Pancreas (tissue), 10 donors: ENCODE data around the gene DTNB. TPM values are rescaled to one million over a fixed set of nuclear protein-coding genes. Genes with fewer than 3 reads are reported as not detected.
"Not testable (repeated sequence)": the region's sequence is repeated elsewhere in the genome, so short reads cannot be mapped to it uniquely, and the experiment has no call there.

ENCODE experiments used
- ATAC-seq, 4 donors: fragments of 200-7000 bp; cut with Tn5 transposase; one replicate each; pipeline versions ENCODE4 v1.8.0 to v1.9.1; 2020; ENCODE audit warnings: mild to moderate bottlenecking in 4 of 4, moderate library complexity in 4 of 4
- DNase-seq, 6 donors: peaks; one replicate each; pipeline ENCODE4 v3.0.0-alpha.2; 2020
- FAIRE-seq: peaks from 2 replicates; lab custom pipeline; 2012; peaks lifted over from hg19 to GRCh38; lab: Jason Lieb, UNC
- H3K27ac ChIP-seq, 4 donors: fragments of 200-600 bp; sonication (generic); 1 replicate in 3 of 4; 2 replicates in 1 of 4; pipeline versions ENCODE4 v1.5.0 to v1.8.0; 2020
- H3K27me3 ChIP-seq, 4 donors: fragments of 200-600 bp; one replicate each; pipeline ENCODE4 v1.8.0; 2021
- H3K36me3 ChIP-seq, 3 donors: fragments of 200-600 bp; sonication (generic) in 1 of 3; one replicate each; pipeline versions ENCODE4 v1.5.0 to v1.8.0; 2020 to 2021
- H3K4me1 ChIP-seq, 3 donors: fragments of 200-600 bp; one replicate each; pipeline ENCODE4 v1.8.0; 2021
- H3K4me3 ChIP-seq, 4 donors: fragments of 200-600 bp; sonication (generic) in 2 of 4; one replicate each; pipeline versions ENCODE4 v1.5.0 to v1.8.0; 2020 to 2021
- H3K9me3 ChIP-seq, 4 donors: fragments of 200-600 bp; one replicate each; pipeline ENCODE4 v1.8.0; 2021
- WGBS, 2 donors: extraction: QIAGEN DNeasy Blood & Tissue Kit; methylation state at CpG; one replicate each; pipeline ENCODE4 v1.1.7; 2013; 5-methylcytosine and 5-hydroxymethylcytosine counted together
- intact Hi-C, 3 donors: fragments of 100-400 bp; cut with DNase I; formaldehyde crosslinking; loops; one replicate each; pipeline versions ENCODE4 v1.11.1 to v1.14.2; 2022
- polyA plus RNA-seq, 2 donors: library from polyadenylated mRNA; stranded (reverse); fragments of 200-250 nt; gene quantifications; one replicate each; pipeline ENCODE4 v1.2.3, GENCODE V29; 2013
- total RNA-seq, 6 donors: library from RNA; stranded (reverse); fragmentation: NEBNext Ultra II Directional in 4 of 6; extraction: Animal tissue kit (Norgen Biotek cat#: 25700) in 4 of 6; gene quantifications; one replicate each; pipeline versions ENCODE4 v1.2.1 to v1.2.4, GENCODE V29; 2021 to 2023
- TF ChIP-seq, protein P1 (sequence below), 4 donors: fragments of 200-600 bp; sonication (generic) in 3 of 4; IDR thresholded peaks; one replicate each; pipeline versions ENCODE4 v1.5.0 to v1.8.0; 2021; ENCODE audit warnings: antibody characterized with exemption in 4 of 4
- donor health status: healthy with polysubstance abuse.
- donor health status: DM: no; HTN: no; CAD: no; lungs with moderate emphysema.
- donor health status: DM: no; HTN: no; CAD: no.
- donor health status: control.
- donor health status: control.
- donor health status: Bipolar disorder and iron deficiency.
- donor health status: DM: yes; HTN: yes; CAD: no.
- donor health status: DM: no; HTN: no; CAD: no.
- donor health status: DM: no; HTN: no; CAD: no.
- donor health status: DM: yes; HTN: yes; CAD: no.

The DTNB gene
- total and polyA plus RNA-seq, 8 donors: 10.8 to 27.8 (median 15.1) TPM

GRCh38 chr2:25712455-25712854 is 39.1 kb upstream of the DTNB start:
- no peak for FAIRE-seq

DNA sequence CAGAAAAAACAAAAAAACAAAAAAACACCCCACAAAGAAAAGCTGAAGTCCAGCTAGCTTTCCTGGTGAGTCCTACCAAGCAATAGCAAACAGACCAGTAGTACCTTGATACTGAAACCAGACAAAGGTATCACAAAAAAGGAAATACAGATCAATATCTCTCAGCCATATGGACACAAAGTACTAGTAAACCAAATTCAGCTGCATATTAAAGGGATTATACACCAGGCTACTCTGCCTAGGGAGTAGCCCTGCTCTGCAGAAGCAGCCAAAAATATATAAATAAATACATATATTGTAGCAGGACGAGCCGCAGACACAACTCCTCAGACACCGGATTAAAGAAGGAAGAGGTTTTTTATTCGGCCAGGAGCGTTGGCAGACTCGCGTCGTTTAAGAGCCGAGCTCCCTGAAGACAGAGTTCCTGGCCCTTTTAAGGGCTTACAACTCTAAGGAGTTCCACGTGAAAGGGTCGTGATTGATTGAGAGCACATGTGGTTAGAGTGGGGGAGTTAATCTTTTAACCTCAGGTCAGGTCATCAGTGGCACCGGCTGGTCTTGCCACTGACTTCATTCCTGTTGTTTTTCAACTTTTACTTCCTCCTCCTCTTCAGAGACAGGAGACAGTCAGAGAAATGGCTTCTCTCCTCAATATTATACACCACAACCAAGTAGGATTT is 38.4 kb upstream of the DTNB start:
- Histone ChIP-seq H3K9me3 (no peaks in the 10 kb centered on the region), H3K4me1 (no peaks in the 10 kb centered on the region), H3K4me3 (peak overlapping the region in 1 of 4 donors; percentile 20), H3K27ac (no peak overlapping the region), H3K36me3 (no peaks in the 10 kb centered on the region), H3K27me3 (no peaks in the 10 kb centered on the region)
- no peak for ATAC-seq
- no peak for DNase-seq
- TF ChIP-seq, protein P1, sequence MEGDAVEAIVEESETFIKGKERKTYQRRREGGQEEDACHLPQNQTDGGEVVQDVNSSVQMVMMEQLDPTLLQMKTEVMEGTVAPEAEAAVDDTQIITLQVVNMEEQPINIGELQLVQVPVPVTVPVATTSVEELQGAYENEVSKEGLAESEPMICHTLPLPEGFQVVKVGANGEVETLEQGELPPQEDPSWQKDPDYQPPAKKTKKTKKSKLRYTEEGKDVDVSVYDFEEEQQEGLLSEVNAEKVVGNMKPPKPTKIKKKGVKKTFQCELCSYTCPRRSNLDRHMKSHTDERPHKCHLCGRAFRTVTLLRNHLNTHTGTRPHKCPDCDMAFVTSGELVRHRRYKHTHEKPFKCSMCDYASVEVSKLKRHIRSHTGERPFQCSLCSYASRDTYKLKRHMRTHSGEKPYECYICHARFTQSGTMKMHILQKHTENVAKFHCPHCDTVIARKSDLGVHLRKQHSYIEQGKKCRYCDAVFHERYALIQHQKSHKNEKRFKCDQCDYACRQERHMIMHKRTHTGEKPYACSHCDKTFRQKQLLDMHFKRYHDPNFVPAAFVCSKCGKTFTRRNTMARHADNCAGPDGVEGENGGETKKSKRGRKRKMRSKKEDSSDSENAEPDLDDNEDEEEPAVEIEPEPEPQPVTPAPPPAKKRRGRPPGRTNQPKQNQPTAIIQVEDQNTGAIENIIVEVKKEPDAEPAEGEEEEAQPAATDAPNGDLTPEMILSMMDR (IDR thresholded peaks at IDR 0.05): no peak
- intact Hi-C loops: no loop called here
- no peak for FAIRE-seq
- 65 to 67% methylated on average over 12 of the region's 12 CpGs for WGBS, 2 donors

More at GRCh38 chr2:25712455-25712854, 39.1 kb upstream of the DTNB start:
- H3K4me1 ChIP-seq: no peaks in the 10 kb centered on the region
- 76 to 77% methylated on average over 5 of the region's 5 CpGs for WGBS, 2 donors
- intact Hi-C loops: no loop called here
- TF ChIP-seq, protein P1 (IDR thresholded peaks at IDR 0.05): no peak
- no peaks in the 10 kb centered on the region for H3K9me3 ChIP-seq
- no peak for ATAC-seq
- no peaks in the 10 kb centered on the region for H3K27me3 ChIP-seq
- no peak overlapping the region for H3K4me3 ChIP-seq
- no peak for DNase-seq
- no peaks in the 10 kb centered on the region for H3K36me3 ChIP-seq
- no peak overlapping the region for H3K27ac ChIP-seq

DNA sequence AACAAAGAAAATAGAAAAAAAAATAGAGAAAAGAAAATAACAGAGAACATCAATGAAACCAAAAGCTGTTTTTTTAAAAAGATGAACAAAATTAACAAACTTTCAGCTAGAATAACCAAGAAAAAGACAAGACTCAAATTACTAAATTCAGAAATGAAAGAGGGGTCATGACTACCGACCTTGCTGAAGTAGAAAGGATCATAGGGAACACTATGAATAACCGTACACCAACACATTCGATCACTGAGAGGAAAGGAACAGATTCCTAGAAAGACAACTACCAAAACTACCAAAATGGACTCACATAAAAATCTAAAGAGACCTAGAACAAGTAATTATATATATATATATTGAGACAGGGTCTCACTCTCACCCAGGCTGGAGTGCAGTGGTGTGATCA is 37.4 kb upstream of the DTNB start:
- H3K27me3 ChIP-seq: no peaks in the 10 kb centered on the region
- no peaks in the 10 kb centered on the region for H3K4me1 ChIP-seq
- intact Hi-C loops: no loop called here
- H3K36me3 ChIP-seq: no peaks in the 10 kb centered on the region
- no peaks in the 10 kb centered on the region for H3K9me3 ChIP-seq
- 91 to 92% methylated on average over 3 of the region's 3 CpGs for WGBS, 2 donors
- ATAC-seq (no peak), DNase-seq (no peak), FAIRE-seq (no peak)
- TF ChIP-seq, protein P1 (IDR thresholded peaks at IDR 0.05): no peak
- H3K27ac ChIP-seq: no peak overlapping the region
- no peak overlapping the region for H3K4me3 ChIP-seq

GRCh38 chr2:25709349-25709748 is 36.0 kb upstream of the DTNB start:
- TF ChIP-seq, protein P1 (IDR thresholded peaks at IDR 0.05): no peak
- no peak for DNase-seq
- FAIRE-seq: no peak
- H3K27ac ChIP-seq: no peak overlapping the region
- no peaks in the 10 kb centered on the region for H3K27me3 ChIP-seq
- H3K36me3 ChIP-seq: no peaks in the 10 kb centered on the region
- ATAC-seq: no peak
- no peak overlapping the region for H3K4me3 ChIP-seq
- no peaks in the 10 kb centered on the region for H3K4me1 ChIP-seq
- H3K9me3 ChIP-seq: no peaks in the 10 kb centered on the region
- intact Hi-C loops: no loop called here
- 75 to 83% methylated on average over 2 of the region's 2 CpGs for WGBS, 2 donors

DNA sequence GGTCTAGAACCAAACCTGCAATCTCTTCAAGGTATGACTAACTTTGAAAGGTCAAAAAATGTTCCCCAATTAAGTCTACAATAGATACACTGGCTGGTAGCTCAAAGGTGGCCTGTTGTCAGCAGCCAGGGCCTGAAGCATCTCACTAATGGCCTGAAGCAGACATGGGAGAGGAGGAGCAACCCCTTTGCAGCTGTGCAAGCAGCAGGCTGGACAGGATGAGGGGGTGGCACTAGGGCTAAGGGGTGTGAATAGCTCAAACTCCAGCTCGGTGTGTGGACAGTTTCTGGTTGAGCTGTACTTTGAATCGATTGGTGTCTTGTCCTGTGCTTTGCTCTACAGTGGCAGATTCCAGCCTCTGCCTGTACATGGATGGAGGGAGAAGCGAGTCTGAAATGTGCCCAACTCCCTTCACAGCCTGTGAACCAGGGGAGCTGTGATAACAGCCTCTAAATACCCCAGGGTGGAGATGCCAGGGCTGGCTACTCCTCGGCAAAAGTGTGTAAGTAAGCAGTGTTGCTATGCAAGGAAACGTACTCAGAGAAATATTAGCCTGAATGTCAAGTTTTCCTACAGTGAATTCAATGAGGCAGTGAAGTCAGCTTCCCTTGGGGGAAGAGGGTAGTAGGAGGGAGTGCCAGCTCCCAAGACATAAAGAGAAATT is 34.7 kb upstream of the DTNB start:
- ATAC-seq (no peak), FAIRE-seq (no peak), DNase-seq (no peak)
- Histone ChIP-seq H3K27me3 (no peaks in the 10 kb centered on the region), H3K9me3 (no peaks in the 10 kb centered on the region), H3K4me3 (no peak overlapping the region), H3K27ac (no peak overlapping the region), H3K36me3 (no peaks in the 10 kb centered on the region), H3K4me1 (no peaks in the 10 kb centered on the region)
- WGBS, 2 donors: 75 to 81% methylated on average over 5 of the region's 5 CpGs
- intact Hi-C loops: no loop called here
- TF ChIP-seq, protein P1 (IDR thresholded peaks at IDR 0.05): no peak

- FAIRE-seq, H3K9me3 ChIP-seq, DNase-seq, H3K27ac ChIP-seq, H3K27me3 ChIP-seq, H3K4me3 ChIP-seq, ATAC-seq, intact Hi-C loops, H3K36me3 ChIP-seq, H3K4me1 ChIP-seq: not testable (repeated sequence)
- 95 to 97% methylated on average over 33 of the region's 33 CpGs for WGBS, 2 donors
Observed at GRCh38 chr2:25705575-25705974, 32.2 kb upstream of the DTNB start.
